VCaP (cell line): ENCODE results near the gene ARID3B.

Experiments
- H3K27ac ChIP-seq: fragments of 450-650 bp; 2 replicates; pipeline ENCODE4 v1.5.1; 2017
- TF ChIP-seq, protein P1 (sequence below): fragments of 450-650 bp; conservative IDR thresholded peaks from 2 replicates; pipeline ENCODE4 v1.5.1; 2017; ENCODE audit warnings: mild to moderate bottlenecking, moderate library complexity

Gene ARID3B

DNA sequence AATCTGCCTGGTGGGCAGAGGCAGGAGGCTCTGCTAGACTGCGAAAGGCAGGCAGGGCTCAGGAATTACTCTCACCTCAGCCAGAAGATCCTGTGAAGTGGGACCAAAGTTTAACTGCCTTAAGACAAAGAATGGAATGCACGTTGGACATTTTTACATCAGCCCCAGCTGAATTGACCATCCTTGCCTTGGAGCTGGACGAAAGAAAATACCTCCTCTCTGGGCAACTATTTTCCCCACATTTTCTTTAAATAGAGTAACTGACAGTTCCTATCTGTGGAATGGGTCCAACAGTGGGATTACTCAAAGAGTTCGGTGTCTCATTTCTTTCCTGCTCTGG lies 28.7 kb downstream of the ARID3B start:
- TF ChIP-seq, protein P1, sequence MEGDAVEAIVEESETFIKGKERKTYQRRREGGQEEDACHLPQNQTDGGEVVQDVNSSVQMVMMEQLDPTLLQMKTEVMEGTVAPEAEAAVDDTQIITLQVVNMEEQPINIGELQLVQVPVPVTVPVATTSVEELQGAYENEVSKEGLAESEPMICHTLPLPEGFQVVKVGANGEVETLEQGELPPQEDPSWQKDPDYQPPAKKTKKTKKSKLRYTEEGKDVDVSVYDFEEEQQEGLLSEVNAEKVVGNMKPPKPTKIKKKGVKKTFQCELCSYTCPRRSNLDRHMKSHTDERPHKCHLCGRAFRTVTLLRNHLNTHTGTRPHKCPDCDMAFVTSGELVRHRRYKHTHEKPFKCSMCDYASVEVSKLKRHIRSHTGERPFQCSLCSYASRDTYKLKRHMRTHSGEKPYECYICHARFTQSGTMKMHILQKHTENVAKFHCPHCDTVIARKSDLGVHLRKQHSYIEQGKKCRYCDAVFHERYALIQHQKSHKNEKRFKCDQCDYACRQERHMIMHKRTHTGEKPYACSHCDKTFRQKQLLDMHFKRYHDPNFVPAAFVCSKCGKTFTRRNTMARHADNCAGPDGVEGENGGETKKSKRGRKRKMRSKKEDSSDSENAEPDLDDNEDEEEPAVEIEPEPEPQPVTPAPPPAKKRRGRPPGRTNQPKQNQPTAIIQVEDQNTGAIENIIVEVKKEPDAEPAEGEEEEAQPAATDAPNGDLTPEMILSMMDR, result no peak
- no peak overlapping the region for H3K27ac ChIP-seq

GRCh38 chr15:74571191-74571590 lies 30.2 kb downstream of the ARID3B start:
- H3K27ac ChIP-seq, result no peak overlapping the region
- TF ChIP-seq, protein P1, result no peak

DNA sequence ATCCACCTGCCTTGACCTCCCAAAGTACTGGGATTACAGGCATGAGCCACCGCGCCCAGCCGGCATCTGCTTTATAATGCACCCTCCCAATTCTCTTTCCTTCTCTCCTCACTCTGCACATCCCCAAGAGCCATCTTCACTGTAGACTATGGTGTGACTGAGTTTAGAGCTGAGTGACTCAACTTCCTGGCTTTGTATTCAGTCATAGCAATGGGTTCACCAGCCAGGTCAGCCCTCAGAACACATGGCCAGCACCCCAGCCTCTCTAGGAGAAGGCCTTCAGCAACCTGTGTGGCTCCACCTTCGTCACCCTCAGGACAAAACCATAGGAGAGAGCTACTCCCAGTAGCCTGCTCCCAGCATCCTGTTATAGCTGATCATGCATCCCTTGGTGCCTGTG lies 33.0 kb downstream of the ARID3B start:
- peak overlapping the region; percentile 56 for H3K27ac ChIP-seq
- TF ChIP-seq, protein P1, result no peak

GRCh38 chr15:74578496-74578994 lies 37.5 kb downstream of the ARID3B start:
- TF ChIP-seq, protein P1, result no peak
- H3K27ac ChIP-seq, result no peak overlapping the region

GRCh38 chr15:74579001-74579400 lies 38.0 kb downstream of the ARID3B start:
- TF ChIP-seq, protein P1, result no peak
- no peak overlapping the region for H3K27ac ChIP-seq

- H3K27ac ChIP-seq, result no peak overlapping the region
- TF ChIP-seq, protein P1, result no peak
Measured at GRCh38 chr15:74580538-74581350, 39.7 kb downstream of the ARID3B start.

DNA sequence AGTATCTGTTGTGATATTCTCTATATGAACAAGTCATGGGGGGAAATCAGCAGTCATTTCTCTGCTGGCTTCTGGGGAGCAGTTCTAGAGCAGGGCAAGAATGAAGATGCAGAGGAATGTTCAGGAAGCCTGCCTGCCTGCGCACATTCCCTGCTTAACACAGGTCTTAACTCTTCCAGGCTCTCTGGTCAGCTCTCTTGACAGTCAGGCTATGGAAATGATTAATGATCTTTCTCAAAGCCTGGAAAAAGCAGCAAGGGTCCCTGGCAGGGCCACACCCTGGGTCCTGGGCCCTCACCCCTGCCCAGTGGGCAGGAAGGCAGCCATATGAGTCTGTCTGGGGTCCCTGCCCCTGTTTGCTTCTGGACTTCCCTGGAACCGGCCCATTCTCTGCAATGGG lies 43.2 kb downstream of the ARID3B start:
- TF ChIP-seq, protein P1, result no peak
- H3K27ac ChIP-seq, result peak overlapping the region; percentile 8; the same call in 1 of the 2 replicates
